ENCODE measurements around the gene RTN4R. TPM values are rescaled to one million over a fixed set of nuclear protein-coding genes. Genes with fewer than 3 reads are reported as not detected.
A peak's percentile ranks its signal among the peaks of the same experiment; 100 is the strongest.

Gene RTN4R
- total and polyA plus RNA-seq, 2 of the 4 experiments (the other 2 are of a cell fraction): 0.18 to 0.94 TPM

- no TSS peak for BruUV-seq (replicated peaks)
- TF ChIP-seq, protein P1, sequence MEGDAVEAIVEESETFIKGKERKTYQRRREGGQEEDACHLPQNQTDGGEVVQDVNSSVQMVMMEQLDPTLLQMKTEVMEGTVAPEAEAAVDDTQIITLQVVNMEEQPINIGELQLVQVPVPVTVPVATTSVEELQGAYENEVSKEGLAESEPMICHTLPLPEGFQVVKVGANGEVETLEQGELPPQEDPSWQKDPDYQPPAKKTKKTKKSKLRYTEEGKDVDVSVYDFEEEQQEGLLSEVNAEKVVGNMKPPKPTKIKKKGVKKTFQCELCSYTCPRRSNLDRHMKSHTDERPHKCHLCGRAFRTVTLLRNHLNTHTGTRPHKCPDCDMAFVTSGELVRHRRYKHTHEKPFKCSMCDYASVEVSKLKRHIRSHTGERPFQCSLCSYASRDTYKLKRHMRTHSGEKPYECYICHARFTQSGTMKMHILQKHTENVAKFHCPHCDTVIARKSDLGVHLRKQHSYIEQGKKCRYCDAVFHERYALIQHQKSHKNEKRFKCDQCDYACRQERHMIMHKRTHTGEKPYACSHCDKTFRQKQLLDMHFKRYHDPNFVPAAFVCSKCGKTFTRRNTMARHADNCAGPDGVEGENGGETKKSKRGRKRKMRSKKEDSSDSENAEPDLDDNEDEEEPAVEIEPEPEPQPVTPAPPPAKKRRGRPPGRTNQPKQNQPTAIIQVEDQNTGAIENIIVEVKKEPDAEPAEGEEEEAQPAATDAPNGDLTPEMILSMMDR (conservative IDR thresholded peaks at IDR 0.05; ENCODE audit: low read depth, low read length): no peak
- TF ChIP-seq SMC3 (IDR thresholded peaks at IDR 0.05; ENCODE audit: low read depth, low read length): no peak
- H3K23ac ChIP-seq (ENCODE audit: low read depth, low read length): no peak overlapping the region
- no peak overlapping the region for H3K56ac ChIP-seq (ENCODE audit: extremely low read depth, insufficient read depth, low read length)
- H2BK15ac ChIP-seq (ENCODE audit: low read depth, low read length): no peak overlapping the region
- H3K9me1 ChIP-seq (ENCODE audit: insufficient read depth, low read length): no peaks in the 10 kb centered on the region
- H2AK5ac ChIP-seq (ENCODE audit: low read depth, low read length): no peak overlapping the region
- no peak overlapping the region for H3K9ac ChIP-seq (ENCODE audit: low read depth, low read length)
- POLR2A ChIA-PET (ENCODE audit: unreplicated experiment): no interaction called here
- no peak overlapping the region for H3K4me2 ChIP-seq (ENCODE audit: low read depth, low read length)
- no peak overlapping the region for H2BK120ac ChIP-seq (ENCODE audit: low read depth, low read length)
- no peak for DNase-seq
- H3K4ac ChIP-seq (ENCODE audit: low read depth, low read length): no peak overlapping the region
- no peak overlapping the region for H4K8ac ChIP-seq (ENCODE audit: low read depth in 2 of 2, low read length in 2 of 2)
- no peaks in the 10 kb centered on the region for H4K20me1 ChIP-seq (ENCODE audit: insufficient read depth, low read length)
- dilution Hi-C loops (cut with HindIII; ENCODE audit: low sequenced_read_pairs, unreplicated experiment): no loop called here
- in situ Hi-C loops (cut with MboI; ENCODE audit: low sequenced_read_pairs): no loop called here
- no peak overlapping the region for H3K18ac ChIP-seq (ENCODE audit: low read depth, low read length)
- CTCF ChIA-PET: interaction anchor here (0.7 kb wide), 1 partner anchor 253 kb away, joined by 3 read pairs; no protein-coding TSS in a partner anchor
- no peak overlapping the region for H3K27ac ChIP-seq (ENCODE audit: insufficient read depth, low read length)
- H3K9me3 ChIP-seq (ENCODE audit: control insufficient read depth, insufficient read depth, low read length): no peaks in the 10 kb centered on the region
- no peak overlapping the region for H4K91ac ChIP-seq (ENCODE audit: insufficient read depth, low read depth, low read length)
- H3K27me3 ChIP-seq (ENCODE audit: control insufficient read depth, insufficient read depth, low read length): peaks cover 2% of the 10 kb centered on the region; the same call in 1 of the 2 replicates
- H4K5ac ChIP-seq (ENCODE audit: low read depth, low read length): no peak overlapping the region
- no peak overlapping the region for H3K4me3 ChIP-seq (ENCODE audit: insufficient read depth, low read depth, low read length)
- 74% methylated on average over 10 of the region's 24 CpGs; no CpG with 5 or more reads in 1 of the 2 experiments for WGBS, 2 experiments (ENCODE audit: extremely low coverage in 2 of 2, insufficient read length in 1 of 2)
- no peak overlapping the region for H2AK9ac ChIP-seq (replicated peaks; ENCODE audit: low read depth, low read length, poor library complexity)
- no peaks in the 10 kb centered on the region for H3K79me1 ChIP-seq (ENCODE audit: low read depth in 1 of 2, low read length in 2 of 2)
- H3K14ac ChIP-seq (replicated peaks; ENCODE audit: low read depth, low read length): no peak overlapping the region
- peak overlapping the region; percentile 63 for H2AFZ ChIP-seq (replicated peaks; ENCODE audit: low read length, poor library complexity)
- H3K36me3 ChIP-seq (ENCODE audit: control insufficient read depth, insufficient read depth, low read length): no peaks in the 10 kb centered on the region
- intact Hi-C loops (cut with micrococcal nuclease): no loop called here
- no peak for ATAC-seq (ENCODE audit: low read depth)
- H2BK5ac ChIP-seq (ENCODE audit: low read depth, low read length, poor library complexity, severe bottlenecking): no peak overlapping the region
- peaks cover 5% of the 10 kb centered on the region for H3K4me1 ChIP-seq (ENCODE audit: control insufficient read depth, insufficient read depth, low read length)
- H2BK20ac ChIP-seq (ENCODE audit: low read depth, low read length): no peak overlapping the region
Measured at GRCh38 chr22:20244691-20245576, 23.2 kb downstream of the RTN4R start.

All from IMR-90 (cell line).